Measurements from ENCODE around the gene TNS4.
A peak's percentile ranks its signal among the peaks of the same experiment; 100 is the strongest.

The TNS4 gene

GRCh38 chr17:40457369-40457768 is 44.1 kb downstream of the TNS4 start:
- no peak for DNase-seq (ENCODE audit: low read depth)

GRCh38 chr17:40456396-40456951 is 44.9 kb downstream of the TNS4 start:
- no peak for DNase-seq (ENCODE audit: low read depth)

- no peak for DNase-seq (ENCODE audit: low read depth)
Observed at GRCh38 chr17:40454613-40454995, 46.8 kb downstream of the TNS4 start.

- DNase-seq (ENCODE audit: low read depth), result no peak
Observed at GRCh38 chr17:40453881-40454612, 47.4 kb downstream of the TNS4 start.

GRCh38 chr17:40452921-40453378 is 48.5 kb downstream of the TNS4 start:
- DNase-seq (ENCODE audit: low read depth), result no peak

- no peak for DNase-seq (ENCODE audit: low read depth)
Observed at GRCh38 chr17:40452216-40452787, 49.1 kb downstream of the TNS4 start.

GRCh38 chr17:40451420-40451819 is 50.0 kb downstream of the TNS4 start:
- DNase-seq (ENCODE audit: low read depth), result no peak

GRCh38 chr17:40450175-40450574 is 51.2 kb downstream of the TNS4 start:
- peak; percentile 18 for DNase-seq (ENCODE audit: low read depth)

GRCh38 chr17:40448639-40449261 is 52.7 kb downstream of the TNS4 start:
- no peak for DNase-seq (ENCODE audit: low read depth)

- DNase-seq (ENCODE audit: low read depth), result no peak
Observed at GRCh38 chr17:40448213-40448638, 53.2 kb downstream of the TNS4 start.

- DNase-seq (ENCODE audit: low read depth), result no peak
Observed at GRCh38 chr17:40447806-40448205, 53.6 kb downstream of the TNS4 start.

- no peak for DNase-seq (ENCODE audit: low read depth)
Observed at GRCh38 chr17:40447148-40447644, 54.2 kb downstream of the TNS4 start.

GRCh38 chr17:40445751-40446468 is 55.5 kb downstream of the TNS4 start:
- DNase-seq (ENCODE audit: low read depth), result no peak

- no peak for DNase-seq (ENCODE audit: low read depth)
Observed at GRCh38 chr17:40443988-40444899, 57.2 kb downstream of the TNS4 start.

GRCh38 chr17:40443196-40443987 is 58.0 kb downstream of the TNS4 start, which contains the start of gene IGFBP4:
Gene IGFBP4 (plus strand): TSS chr17:40443450. CDS start chr17:40443736, 286 bp downstream.
- DNase-seq (ENCODE audit: low read depth), result peak; percentile 64

- no peak for DNase-seq (ENCODE audit: low read depth)
Observed at GRCh38 chr17:40442392-40443195, 58.8 kb downstream of the TNS4 start.

GRCh38 chr17:40440166-40440565 is 61.3 kb downstream of the TNS4 start:
- DNase-seq (ENCODE audit: low read depth), result no peak

GRCh38 chr17:40437095-40437732 is 64.2 kb downstream of the TNS4 start:
- no peak for DNase-seq (ENCODE audit: low read depth)

- no peak for DNase-seq (ENCODE audit: low read depth)
Observed at GRCh38 chr17:40436636-40437035, 64.8 kb downstream of the TNS4 start.

Data from activated T-cell treated with anti-CD3 and anti-CD28 coated beads for 48 hours (primary cell).